K562 (cell line): Measurements from ENCODE around the gene HEBP2. TPM values are rescaled to one million over a fixed set of nuclear protein-coding genes. Genes with fewer than 3 reads are reported as not detected.
A peak's percentile ranks its signal among the peaks of the same experiment; 100 is the strongest.

Experiments
- CREBBP ChIP-seq: IDR thresholded peaks from one replicate; pipeline ENCODE4 v1.6.1; 2012; ENCODE audit warnings: low read depth, mild to moderate bottlenecking, control low read depth, inconsistent platforms, low read length
- GTF2F1 ChIP-seq: IDR thresholded peaks from 2 replicates; pipeline ENCODE4 v1.6.1; 2011; ENCODE audit warnings: low read depth, low read length, improper control_type of control experiment
- HDAC2 ChIP-seq: fragments of 450-650 bp; IDR thresholded peaks from 2 replicates; pipeline ENCODE4 v1.6.1; 2016; ENCODE audit warnings: mild to moderate bottlenecking
- HIVEP1 ChIP-seq: fragments of 250-450 bp; sonication (Bioruptor Pico); IDR thresholded peaks from 2 replicates; pipeline ENCODE4 v1.4.0; 2020; ENCODE audit warnings: mild to moderate bottlenecking
- HOMEZ ChIP-seq: fragments of 250-450 bp; sonication (Bioruptor Pico); IDR thresholded peaks from 2 replicates; pipeline ENCODE4 v1.4.0; 2020; ENCODE audit warnings: mild to moderate bottlenecking, moderate library complexity
- KAT2B ChIP-seq: IDR thresholded peaks from one replicate; pipeline ENCODE4 v1.6.1; 2012; ENCODE audit warnings: low read depth, mild to moderate bottlenecking, control low read depth, inconsistent platforms, low read length, moderate library complexity
- MECOM ChIP-seq: fragments of 250-450 bp; sonication (Bioruptor Pico); IDR thresholded peaks from 2 replicates; pipeline ENCODE4 v1.8.0; 2022; ENCODE audit warnings: inconsistent platforms
- MEF2D ChIP-seq: conservative IDR thresholded peaks from 2 replicates; pipeline ENCODE4 v1.6.1; 2016; ENCODE audit warnings: low read depth, missing genetic modification characterization, missing compliant biosample characterization
- MYBL2 ChIP-seq, 2 experiments: fragments of 450-650 bp in 1 of 2; sonication (generic) in 1 of 2; formaldehyde crosslinking in 1 of 2; IDR thresholded peaks; 2 replicates each; pipeline versions ENCODE4 v1.6.1 to v1.8.1; 2017 to 2022; ENCODE audit warnings: borderline replicate concordance in 1 of 2, inconsistent platforms in 1 of 2, low read depth in 1 of 2, mild to moderate bottlenecking in 1 of 2, missing genetic modification reagents in 1 of 2, moderate library complexity in 1 of 2
- MYNN ChIP-seq, 2 experiments: sonication (generic); formaldehyde crosslinking in 1 of 2; IDR thresholded peaks; 2 replicates each; pipeline versions ENCODE4 v1.5.0 to v1.6.1; 2016 to 2020; ENCODE audit warnings: antibody characterized with exemption in 1 of 2, missing genetic modification reagents in 1 of 2
- NR4A1 ChIP-seq, 2 experiments: fragments of 250-450 bp in 1 of 2; fragments of 450-650 bp in 1 of 2; sonication (Bioruptor Pico) in 1 of 2; IDR thresholded peaks; 2 replicates each; pipeline versions ENCODE4 v1.4.0 to v1.6.1; 2016 to 2020; ENCODE audit warnings: mild to moderate bottlenecking in 2 of 2, missing compliant biosample characterization in 1 of 2, missing genetic modification characterization in 1 of 2, moderate library complexity in 1 of 2
- OTX1 ChIP-seq: fragments of 450-650 bp; formaldehyde crosslinking; IDR thresholded peaks from 2 replicates; pipeline ENCODE4 v1.4.0; 2022; ENCODE audit warnings: mild to moderate bottlenecking
- RCOR1 ChIP-seq, 2 experiments: IDR thresholded peaks; 2 replicates each; pipeline ENCODE4 v1.6.1; 2012; ENCODE audit warnings: low read depth in 2 of 2, low read length in 2 of 2, borderline replicate concordance in 1 of 2, improper control_type of control experiment in 1 of 2
- SLC30A9 ChIP-seq: fragments of 250-450 bp; sonication (Bioruptor Pico); IDR thresholded peaks from 2 replicates; pipeline ENCODE4 v1.8.0; 2022; ENCODE audit warnings: mild to moderate bottlenecking, moderate library complexity
- SMARCC2 ChIP-seq: fragments of 450-650 bp; IDR thresholded peaks from 2 replicates; pipeline ENCODE4 v1.6.1; 2017; ENCODE audit warnings: antibody characterized with exemption, moderate library complexity, mild to moderate bottlenecking, low read depth
- TBL1XR1 ChIP-seq, 2 experiments: IDR thresholded peaks; 2 replicates each; pipeline ENCODE4 v1.6.1; 2012; ENCODE audit warnings: improper control_type of control experiment in 2 of 2, low read length in 2 of 2, mild to moderate bottlenecking in 1 of 2
- THAP7 ChIP-seq: fragments of 250-450 bp; sonication (Bioruptor Pico); IDR thresholded peaks from 2 replicates; pipeline ENCODE4 v1.5.0; 2021
- TRIM25 ChIP-seq: fragments of 450-650 bp; IDR thresholded peaks from 2 replicates; pipeline ENCODE4 v1.7.0; 2016; ENCODE audit warnings: borderline replicate concordance
- ZC3H4 ChIP-seq: sonication (generic); formaldehyde crosslinking; IDR thresholded peaks from 2 replicates; pipeline ENCODE4 v1.9.0; 2021; ENCODE audit warnings: missing genetic modification reagents, borderline replicate concordance
- ZNF12 ChIP-seq: sonication (generic); formaldehyde crosslinking; IDR thresholded peaks from 2 replicates; pipeline ENCODE4 v1.4.0; 2020; ENCODE audit warnings: mild to moderate bottlenecking, missing genetic modification reagents
- ZNF24 ChIP-seq: fragments of 450-650 bp; IDR thresholded peaks from 2 replicates; pipeline ENCODE4 v1.6.1; 2016
- ZNF586 ChIP-seq: fragments of 450-650 bp; formaldehyde crosslinking; conservative IDR thresholded peaks from 2 replicates; pipeline ENCODE4 v1.4.0; 2020; ENCODE audit warnings: mild to moderate bottlenecking, moderate library complexity
- ZNF644 ChIP-seq: fragments of 200-800 bp; sonication (Bioruptor generic); IDR thresholded peaks from 2 replicates; pipeline ENCODE4 v1.6.1; 2016; ENCODE audit warnings: low read depth, missing genetic modification characterization, missing compliant biosample characterization
- ZNF766 ChIP-seq: fragments of 200-800 bp; sonication (Bioruptor generic); conservative IDR thresholded peaks from 2 replicates; pipeline ENCODE4 v1.6.1; 2016; ENCODE audit warnings: missing genetic modification characterization, missing compliant biosample characterization
- ZNF830 ChIP-seq: fragments of 250-450 bp; sonication (Bioruptor Pico); IDR thresholded peaks from 2 replicates; pipeline ENCODE4 v1.5.0; 2021; ENCODE audit warnings: mild to moderate bottlenecking
- polyA plus RNA-seq, 8 experiments: library from polyadenylated mRNA; depleted of rRNA in 4 of 8; stranded (reverse) in 5 of 8; unstranded in 3 of 8; fragments of >200 nt; fragmentation: Nextera tagmentation in 2 of 8; fragmentation: Illumina TruSeq in 1 of 8; extraction: Ambion mirVana in 2 of 8; extraction: Trizol in 1 of 8; gene quantifications; 2 replicates each; pipeline versions ENCODE4 v1.2.1 to v1.2.3, GENCODE V29; 2011 to 2014; ENCODE audit warnings: inconsistent platforms in 1 of 8, missing spikeins in 1 of 8
- total RNA-seq, 7 experiments: library from RNA; depleted of rRNA in 6 of 7; stranded (reverse); fragments of >200 nt in 6 of 7; fragmentation: Illumina TruSeq in 2 of 7; extraction: Trizol in 2 of 7; gene quantifications; 2 replicates each; pipeline versions ENCODE4 v1.2.1 to v1.2.3, GENCODE V29; 2011 to 2021; ENCODE audit warnings: low replicate concordance in 1 of 7

The HEBP2 gene
- total and polyA plus RNA-seq, 9 of the 15 experiments (the other 6 are each of a cell fraction or from before 2014, with no cell fraction given), result 8.5 to 63.7 (median 36.9) TPM

DNA sequence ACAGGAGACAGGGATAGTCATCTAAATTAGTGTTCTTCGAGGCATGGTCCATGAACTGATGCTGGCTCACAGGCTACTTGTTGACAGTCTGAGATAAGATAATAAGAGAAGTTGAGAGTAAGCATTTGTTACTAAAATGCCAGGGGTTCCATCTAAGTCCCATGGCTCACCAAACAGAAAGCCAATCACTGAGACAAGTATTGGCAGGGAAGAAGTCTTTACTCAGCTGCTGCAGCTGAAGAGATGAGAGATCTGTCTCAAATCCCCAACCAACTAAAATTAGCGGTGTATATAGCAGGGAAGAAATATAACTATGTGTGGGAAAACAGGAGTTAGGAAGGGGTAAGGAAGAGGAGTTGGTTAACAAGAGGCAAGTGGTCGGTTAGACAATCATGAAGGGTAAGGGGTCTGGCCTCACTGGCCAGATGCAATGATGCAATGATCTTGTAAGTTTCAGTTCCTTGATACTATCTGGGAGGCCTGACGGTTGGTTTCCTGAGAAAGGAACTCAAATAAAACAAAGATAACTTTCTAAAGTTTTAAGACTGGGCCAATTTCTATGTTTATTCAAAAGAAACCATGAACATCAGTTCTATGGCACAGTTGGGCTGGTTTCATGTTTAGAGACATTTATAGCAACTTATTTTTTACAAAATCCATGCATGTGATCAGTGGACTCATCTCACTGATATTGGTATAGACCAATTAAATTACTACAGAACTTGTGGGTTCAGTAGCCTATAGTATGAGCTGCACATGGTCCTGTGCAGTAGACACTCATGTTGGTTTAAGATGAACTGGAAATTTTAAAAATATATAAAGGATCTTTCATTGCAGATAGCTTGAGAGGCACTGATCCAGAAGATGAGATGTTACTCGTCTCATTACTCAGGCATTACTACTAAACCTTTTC lies 9.9 kb upstream of the HEBP2 start (continued):
- TF ChIP-seq HOMEZ (CRISPR knock-in tag) (no peak), RCOR1 (IDR thresholded peaks at IDR 0.05; ENCODE audit: borderline replicate concordance in 1 of 2, low read depth in 2 of 2, low read length in 2 of 2) (peak in 1 of 2 experiments; percentile 40; a peak in 1 of 4 replicates), ZNF766 (CRISPR knock-in tag) (peak; percentile 89), TBL1XR1 (IDR thresholded peaks at IDR 0.05; ENCODE audit: low read length in 2 of 2) (no peak), SMARCC2 (no peak), ZNF586 (CRISPR knock-in tag) (no peak), KAT2B (no peak), ZC3H4 (CRISPR knock-in tag) (no peak), GTF2F1 (no peak), ZNF830 (CRISPR knock-in tag) (no peak), MEF2D (tag) (0 out of 2 replicates have a peak, but pooled peaks have one; percentile 63), CREBBP (no peak), MYNN (IDR thresholded peaks at IDR 0.05) (no peak), MYNN (CRISPR knock-in tag; IDR thresholded peaks at IDR 0.05) (no peak), THAP7 (CRISPR knock-in tag) (no peak), NR4A1 (CRISPR knock-in tag; IDR thresholded peaks at IDR 0.05) (no peak), NR4A1 (tag; IDR thresholded peaks at IDR 0.05) (peak; percentile 82), ZNF644 (tag) (no peak), HDAC2 (0 out of 2 replicates have a peak, but pooled peaks have one; percentile 51), OTX1 (CRISPR knock-in tag) (peak; percentile 72; the same call in 1 of the 2 replicates), TRIM25 (no peak), MYBL2 (IDR thresholded peaks at IDR 0.05; ENCODE audit: low read depth) (no peak), MYBL2 (CRISPR knock-in tag; IDR thresholded peaks at IDR 0.05; ENCODE audit: borderline replicate concordance) (no peak), MECOM (CRISPR knock-in tag) (peak; percentile 37; the same call in 1 of the 2 replicates), SLC30A9 (CRISPR knock-in tag) (no peak), HIVEP1 (CRISPR knock-in tag) (no peak), ZNF24 (no peak), ZNF12 (CRISPR knock-in tag) (no peak)
